Loucy (cell line): Measurements from ENCODE around the gene SCARF1.

Experiments used
- H2AFZ ChIP-seq: fragments of 200-600 bp; sonication (generic); 2 replicates; pipeline ENCODE4 v1.6.0; 2016; ENCODE audit warnings: antibody characterized with exemption, mild to moderate bottlenecking, low read length, moderate library complexity
- H3F3A ChIP-seq: fragments of 200-600 bp; 2 replicates; pipeline ENCODE4 v1.6.0; 2016; ENCODE audit warnings: antibody characterized with exemption, low read depth, mild to moderate bottlenecking
- H3K27me3 ChIP-seq: fragments of 200-600 bp; sonication (generic); 2 replicates; pipeline ENCODE4 v1.6.1; 2014; ENCODE audit warnings: low read length, mild to moderate bottlenecking; ENCODE audit not compliant: insufficient read depth, poor library complexity, severe bottlenecking
- H3K36me3 ChIP-seq: fragments of 200-600 bp; sonication (generic); 2 replicates; pipeline ENCODE4 v1.6.1; 2016; ENCODE audit warnings: low read length; ENCODE audit not compliant: insufficient read depth
- H3K4me1 ChIP-seq: fragments of 200-600 bp; sonication (generic); 2 replicates; pipeline ENCODE4 v1.5.1; 2014; ENCODE audit warnings: low read length, mild to moderate bottlenecking; ENCODE audit not compliant: insufficient read depth, poor library complexity, severe bottlenecking
- H3K4me2 ChIP-seq: fragments of 200-600 bp; sonication (generic); 2 replicates; pipeline ENCODE4 v1.6.0; 2014; ENCODE audit warnings: antibody characterized with exemption, low read length, low read depth, mild to moderate bottlenecking; ENCODE audit not compliant: poor library complexity, severe bottlenecking
- H3K4me3 ChIP-seq: fragments of 200-600 bp; sonication (generic); 2 replicates; pipeline ENCODE4 v1.5.1; 2014; ENCODE audit warnings: low read length, mild to moderate bottlenecking, mixed read lengths; ENCODE audit not compliant: poor library complexity, severe bottlenecking
- H3K79me2 ChIP-seq: fragments of 200-600 bp; sonication (generic); 2 replicates; pipeline ENCODE4 v1.6.1; 2014; ENCODE audit warnings: low read length; ENCODE audit not compliant: insufficient read depth
- H3K9ac ChIP-seq: fragments of 200-600 bp; sonication (generic); 2 replicates; pipeline ENCODE4 v1.6.0; 2014; ENCODE audit warnings: mild to moderate bottlenecking, low read depth, low read length, moderate library complexity; ENCODE audit not compliant: poor library complexity, severe bottlenecking
- H3K9me2 ChIP-seq: fragments of 200-600 bp; sonication (generic); replicated peaks from 2 replicates; pipeline ENCODE4 v1.6.1; 2016; ENCODE audit warnings: low read depth, low read length, mixed read lengths
- H3K9me3 ChIP-seq: fragments of 200-600 bp; sonication (generic); 2 replicates; pipeline ENCODE4 v1.6.1; 2014; ENCODE audit warnings: mild to moderate bottlenecking, antibody characterized with exemption, low read length, low read depth; ENCODE audit not compliant: insufficient read depth
- H4K20me1 ChIP-seq: fragments of 200-600 bp; sonication (generic); 2 replicates; pipeline ENCODE4 v1.6.0; 2014; ENCODE audit warnings: antibody characterized with exemption, low read length, mild to moderate bottlenecking; ENCODE audit not compliant: insufficient read depth, poor library complexity, severe bottlenecking
- CTCF ChIP-seq: fragments of 200-600 bp; sonication (generic); conservative IDR thresholded peaks from 2 replicates; pipeline ENCODE4 v1.5.1; 2014; ENCODE audit warnings: mild to moderate bottlenecking, antibody characterized with exemption, low read length
- EZH2phosphoT487 ChIP-seq: fragments of 200-600 bp; IDR thresholded peaks from 2 replicates; pipeline ENCODE4 v1.6.1; 2018; ENCODE audit warnings: antibody characterized with exemption, mild to moderate bottlenecking, moderate library complexity, borderline replicate concordance

SCARF1 gene

GRCh38 chr17:1635675-1636465 lies 9.7 kb downstream of the SCARF1 start:
- Histone ChIP-seq H3K9me3 (no peaks in the 10 kb centered on the region), H3K79me2 (no peaks in the 10 kb centered on the region), H3K27me3 (no peaks in the 10 kb centered on the region), H3K4me3 (no peak overlapping the region), H3K4me2 (no peak overlapping the region), H3K36me3 (no peaks in the 10 kb centered on the region), H2AFZ (no peak overlapping the region), H3K9me2 (no peaks in the 10 kb centered on the region), H3F3A (no peaks in the 10 kb centered on the region), H3K4me1 (no peaks in the 10 kb centered on the region), H3K9ac (no peak overlapping the region), H4K20me1 (no peaks in the 10 kb centered on the region)
- TF ChIP-seq EZH2phosphoT487: no peak
- no peak for TF ChIP-seq CTCF

- no peaks in the 10 kb centered on the region for H3K9me2 ChIP-seq
- TF ChIP-seq CTCF (no peak), EZH2phosphoT487 (no peak)
Observed at GRCh38 chr17:1634841-1635650, 10.5 kb downstream of the SCARF1 start.

GRCh38 chr17:1630662-1631061 lies 14.9 kb downstream of the SCARF1 start:
- no peak overlapping the region for H3K4me2 ChIP-seq
- H3K79me2 ChIP-seq: peaks cover 25% of the 10 kb centered on the region; the same call in 1 of the 2 replicates

More at GRCh38 chr17:1634841-1635650, 10.5 kb downstream of the SCARF1 start:
- no peak overlapping the region for H2AFZ ChIP-seq
- no peaks in the 10 kb centered on the region for H3F3A ChIP-seq
- no peaks in the 10 kb centered on the region for H3K27me3 ChIP-seq
- no peaks in the 10 kb centered on the region for H3K79me2 ChIP-seq
- no peaks in the 10 kb centered on the region for H3K9me3 ChIP-seq
- H3K4me1 ChIP-seq: no peaks in the 10 kb centered on the region
- H3K4me2 ChIP-seq: no peak overlapping the region
- H3K36me3 ChIP-seq: no peaks in the 10 kb centered on the region
- H4K20me1 ChIP-seq: no peaks in the 10 kb centered on the region
- no peak overlapping the region for H3K4me3 ChIP-seq
- H3K9ac ChIP-seq: no peak overlapping the region

More at GRCh38 chr17:1630662-1631061, 14.9 kb downstream of the SCARF1 start:
- TF ChIP-seq EZH2phosphoT487: no peak
- no peak for TF ChIP-seq CTCF
- Histone ChIP-seq H3K27me3 (no peaks in the 10 kb centered on the region), H3K4me3 (no peak overlapping the region), H4K20me1 (no peaks in the 10 kb centered on the region), H3K36me3 (no peaks in the 10 kb centered on the region), H3F3A (peaks cover 3% of the 10 kb centered on the region; the same call in 1 of the 2 replicates), H3K9ac (no peak overlapping the region), H2AFZ (no peak overlapping the region), H3K9me2 (no peaks in the 10 kb centered on the region), H3K9me3 (no peaks in the 10 kb centered on the region), H3K4me1 (peaks cover 30% of the 10 kb centered on the region)
